Right lobe of liver (tissue), 4 donors: ENCODE measurements around the gene AURKA.

Experiments used
- POLR2A ChIP-seq: fragments of 450-650 bp; IDR thresholded peaks from one replicate; pipeline ENCODE4 v1.6.1; 2017; ENCODE audit warnings: antibody characterized with exemption, mild to moderate bottlenecking
- TF ChIP-seq, protein P1 (sequence below), 4 donors: fragments of 200-600 bp in 3 of 4; fragments of 450-650 bp in 1 of 4; IDR thresholded peaks; one replicate each; pipeline versions ENCODE4 v1.5.1 to v1.8.0; 2016 to 2022; ENCODE audit warnings: antibody characterized with exemption in 4 of 4, mild to moderate bottlenecking in 2 of 4
- donor health status: DM: no; HTN: no; CAD: no.
- donor health status: DM: no; HTN: no; CAD: no.
- donor health status: DM: no; HTN: yes; CAD: no.

DNA sequence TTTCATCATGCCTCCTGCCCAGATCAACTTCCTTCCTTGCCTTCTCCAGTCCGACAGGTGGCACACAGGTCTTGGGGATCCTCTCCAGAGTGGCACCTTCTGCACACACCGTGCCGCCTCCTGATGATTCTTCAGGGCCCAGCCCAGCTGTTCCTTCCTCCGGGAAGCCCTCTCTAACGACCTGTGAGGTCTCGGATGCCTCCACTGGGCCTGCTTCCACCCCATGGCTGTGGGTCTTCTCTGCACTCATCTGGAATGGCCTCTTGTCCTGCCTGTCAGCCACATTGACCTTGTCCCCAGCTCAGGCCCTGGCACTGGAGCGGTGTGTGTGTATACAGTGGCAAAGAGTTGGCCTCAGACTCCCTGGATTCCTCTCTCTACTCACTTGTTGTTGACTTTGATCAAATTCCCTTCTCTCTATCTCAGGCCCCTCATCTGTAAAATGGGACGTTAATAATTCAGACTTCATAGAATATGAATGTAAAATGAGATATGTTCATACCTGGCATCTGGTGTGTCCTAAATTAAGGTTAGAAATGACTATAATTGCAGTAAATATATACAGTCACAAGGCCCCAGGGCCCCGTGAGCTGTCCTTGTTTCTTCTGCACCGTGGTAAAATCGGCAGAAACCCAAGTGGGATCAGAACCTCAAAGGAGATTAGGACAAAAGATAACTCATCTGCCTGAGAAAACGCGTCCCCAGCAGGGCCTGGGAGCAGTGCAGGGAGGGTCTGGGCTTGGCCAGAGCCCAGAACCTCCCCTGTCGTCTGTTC lies 31.7 kb downstream of the AURKA start:
- TF ChIP-seq POLR2A = no peak
- TF ChIP-seq, protein P1, sequence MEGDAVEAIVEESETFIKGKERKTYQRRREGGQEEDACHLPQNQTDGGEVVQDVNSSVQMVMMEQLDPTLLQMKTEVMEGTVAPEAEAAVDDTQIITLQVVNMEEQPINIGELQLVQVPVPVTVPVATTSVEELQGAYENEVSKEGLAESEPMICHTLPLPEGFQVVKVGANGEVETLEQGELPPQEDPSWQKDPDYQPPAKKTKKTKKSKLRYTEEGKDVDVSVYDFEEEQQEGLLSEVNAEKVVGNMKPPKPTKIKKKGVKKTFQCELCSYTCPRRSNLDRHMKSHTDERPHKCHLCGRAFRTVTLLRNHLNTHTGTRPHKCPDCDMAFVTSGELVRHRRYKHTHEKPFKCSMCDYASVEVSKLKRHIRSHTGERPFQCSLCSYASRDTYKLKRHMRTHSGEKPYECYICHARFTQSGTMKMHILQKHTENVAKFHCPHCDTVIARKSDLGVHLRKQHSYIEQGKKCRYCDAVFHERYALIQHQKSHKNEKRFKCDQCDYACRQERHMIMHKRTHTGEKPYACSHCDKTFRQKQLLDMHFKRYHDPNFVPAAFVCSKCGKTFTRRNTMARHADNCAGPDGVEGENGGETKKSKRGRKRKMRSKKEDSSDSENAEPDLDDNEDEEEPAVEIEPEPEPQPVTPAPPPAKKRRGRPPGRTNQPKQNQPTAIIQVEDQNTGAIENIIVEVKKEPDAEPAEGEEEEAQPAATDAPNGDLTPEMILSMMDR (IDR thresholded peaks at IDR 0.05) = no peak
